Measurements from ENCODE around the gene TPPP2. TPM values are rescaled to one million over a fixed set of nuclear protein-coding genes. Genes with fewer than 3 reads are reported as not detected.

Gene TPPP2
- total and polyA plus RNA-seq, 2 donors (not counting 1 experiment from before 2014, with no cell fraction given), result not detected

DNA sequence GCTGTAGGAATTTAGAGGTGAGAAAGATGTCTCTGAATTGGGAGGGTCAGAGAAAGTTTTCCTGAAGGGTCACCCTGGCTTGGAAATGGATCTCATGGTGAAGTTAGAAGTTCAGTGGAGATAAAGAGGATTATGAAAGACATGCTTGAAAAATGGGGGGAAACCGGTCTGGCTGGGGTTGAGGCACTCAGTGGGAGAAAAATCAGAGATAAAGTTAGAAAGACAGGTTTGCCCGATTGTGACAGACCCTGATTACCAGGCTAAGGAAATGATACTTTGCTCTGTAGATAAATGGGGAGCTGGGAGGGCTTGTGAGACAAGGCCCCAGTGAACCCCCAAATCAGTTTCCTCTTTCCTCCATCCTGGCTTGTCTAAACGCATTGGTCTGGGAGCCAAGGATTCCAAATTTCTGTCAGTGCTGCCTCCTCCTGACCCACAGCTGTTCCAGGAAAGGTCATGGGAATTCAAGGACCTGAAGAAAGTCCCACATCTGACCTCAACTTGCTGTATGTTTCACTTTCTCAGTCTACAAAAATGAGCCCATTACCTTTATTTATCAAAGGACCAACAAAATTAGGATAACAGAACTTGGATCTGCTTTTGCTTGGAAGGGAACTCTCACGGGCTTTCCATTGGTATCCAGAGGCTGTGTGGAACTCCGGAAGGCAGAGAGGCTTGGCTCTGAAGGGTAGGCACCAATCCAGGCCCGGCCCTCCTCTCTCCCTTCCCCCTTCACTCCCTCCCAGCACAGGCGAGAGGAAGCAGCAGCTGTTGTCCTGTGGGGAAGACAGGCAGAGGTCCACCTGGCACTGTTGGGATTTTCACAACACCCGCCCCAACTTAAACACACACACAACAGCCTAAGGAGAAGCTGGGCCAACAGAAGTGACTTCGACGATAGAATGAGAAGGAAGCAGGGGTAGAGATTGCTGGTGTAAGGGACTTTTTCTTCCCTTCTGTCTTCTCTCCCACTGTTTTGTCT lies 8.7 kb downstream of the TPPP2 start:
- TF ChIP-seq, protein P1, sequence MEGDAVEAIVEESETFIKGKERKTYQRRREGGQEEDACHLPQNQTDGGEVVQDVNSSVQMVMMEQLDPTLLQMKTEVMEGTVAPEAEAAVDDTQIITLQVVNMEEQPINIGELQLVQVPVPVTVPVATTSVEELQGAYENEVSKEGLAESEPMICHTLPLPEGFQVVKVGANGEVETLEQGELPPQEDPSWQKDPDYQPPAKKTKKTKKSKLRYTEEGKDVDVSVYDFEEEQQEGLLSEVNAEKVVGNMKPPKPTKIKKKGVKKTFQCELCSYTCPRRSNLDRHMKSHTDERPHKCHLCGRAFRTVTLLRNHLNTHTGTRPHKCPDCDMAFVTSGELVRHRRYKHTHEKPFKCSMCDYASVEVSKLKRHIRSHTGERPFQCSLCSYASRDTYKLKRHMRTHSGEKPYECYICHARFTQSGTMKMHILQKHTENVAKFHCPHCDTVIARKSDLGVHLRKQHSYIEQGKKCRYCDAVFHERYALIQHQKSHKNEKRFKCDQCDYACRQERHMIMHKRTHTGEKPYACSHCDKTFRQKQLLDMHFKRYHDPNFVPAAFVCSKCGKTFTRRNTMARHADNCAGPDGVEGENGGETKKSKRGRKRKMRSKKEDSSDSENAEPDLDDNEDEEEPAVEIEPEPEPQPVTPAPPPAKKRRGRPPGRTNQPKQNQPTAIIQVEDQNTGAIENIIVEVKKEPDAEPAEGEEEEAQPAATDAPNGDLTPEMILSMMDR (IDR thresholded peaks at IDR 0.05), result no peak
- no peak for TF ChIP-seq EZH2 (IDR thresholded peaks at IDR 0.05; ENCODE audit: borderline replicate concordance, insufficient read depth, low read depth, low read length, poor library complexity, severe bottlenecking)
- no peaks in the 10 kb centered on the region for H3K9me3 Mint-ChIP-seq (ENCODE audit: insufficient read depth)

More for the DNA sequence above, 8.7 kb downstream of the TPPP2 start:
- no peak for ATAC-seq (ENCODE audit: low read depth)
- no peak overlapping the region for H3K4me3 ChIP-seq (ENCODE audit: control extremely low read depth in 1 of 5, extremely low read depth in 1 of 5, insufficient read depth in 1 of 5, low read depth in 2 of 5, low read length in 4 of 5)
- H3K27ac Mint-ChIP-seq, result no peak overlapping the region
- POLR2A ChIA-PET, result no interaction called here
- H3K4me3 Mint-ChIP-seq, result no peak overlapping the region
- intact Hi-C loops (cut with micrococcal nuclease), result no loop called here
- no peak overlapping the region for H3K9ac ChIP-seq (ENCODE audit: low read length)
- WGBS (ENCODE audit: insufficient coverage), result 91% methylated on average over 7 of the region's 10 CpGs
- H3K27ac ChIP-seq (ENCODE audit: low read length in 2 of 2), result no peak overlapping the region
- H3K27me3 ChIP-seq (replicated peaks in 1 of 4; ENCODE audit: control extremely low read depth in 1 of 4, control insufficient read depth in 3 of 4, insufficient read depth in 4 of 4, low read length in 3 of 4), result no peaks in the 10 kb centered on the region
- peaks cover 40% of the 10 kb centered on the region for H3K27me3 Mint-ChIP-seq
- CTCF ChIA-PET, result interaction anchor here (1.1 to 7.2 kb wide), 10 partner anchors 9 to 71 kb away, joined by 3 to 305 read pairs (median 6); partner anchors contain the start of gene TPPP2
- no peak for DNase-seq
- H3K9me3 ChIP-seq (ENCODE audit: control extremely low read depth in 1 of 3, control insufficient read depth in 2 of 3, insufficient read depth in 1 of 3, low read length in 2 of 3), result no peaks in the 10 kb centered on the region
- H3K4me1 Mint-ChIP-seq, result no peaks in the 10 kb centered on the region
- no peaks in the 10 kb centered on the region for H3K36me3 ChIP-seq (replicated peaks in 1 of 2; ENCODE audit: control extremely low read depth in 1 of 2, control insufficient read depth in 1 of 2, extremely low read depth in 1 of 2, insufficient read depth in 2 of 2, low read length in 1 of 2)
- no peak overlapping the region for H3K4me2 ChIP-seq (replicated peaks; ENCODE audit: low read depth, low read length, poor library complexity, severe bottlenecking)
- H3K4me1 ChIP-seq (ENCODE audit: control insufficient read depth in 2 of 2, insufficient read depth in 2 of 2, low read length in 2 of 2), result no peaks in the 10 kb centered on the region
- no peaks in the 10 kb centered on the region for H4K20me1 ChIP-seq (ENCODE audit: control insufficient read depth, insufficient read depth, low read length, poor library complexity, severe bottlenecking)
- H3K79me2 ChIP-seq (ENCODE audit: control insufficient read depth, insufficient read depth, low read length), result no peaks in the 10 kb centered on the region
- H2AFZ ChIP-seq (ENCODE audit: insufficient read depth, low read depth, low read length, poor library complexity, severe bottlenecking), result no peak overlapping the region

Measured in B cell (primary cell).